Left hindlimb (tissue), 1 donor: Measurements from ENCODE around the gene NUTF2.
A peak's percentile ranks its signal among the peaks of the same experiment; 100 is the strongest.
"Not testable (repeated sequence)": the region's sequence is repeated elsewhere in the genome, so short reads cannot be mapped to it uniquely, and the experiment has no call there.

ENCODE experiments used
- DNase-seq: peaks from one replicate; pipeline ENCODE4 v3.0.0-alpha.2; 2018

Gene NUTF2

GRCh38 chr16:67846320-67847063 lies at the start of gene NUTF2:
TSS of gene NUTF2 (plus strand) at chr16:67846933. CDS start at chr16:67865131, 18,198 bp downstream.
- peak; percentile 98 for DNase-seq

GRCh38 chr16:67800338-67800926 lies 46.3 kb upstream of the NUTF2 start:
- DNase-seq = no peak

- no peak for DNase-seq
Observed at GRCh38 chr16:67801241-67801640, 45.5 kb upstream of the NUTF2 start.

GRCh38 chr16:67801883-67802282 lies 44.9 kb upstream of the NUTF2 start:
- no peak for DNase-seq

GRCh38 chr16:67803894-67804293 lies 42.8 kb upstream of the NUTF2 start:
- no peak for DNase-seq

GRCh38 chr16:67804853-67805542 lies 41.7 kb upstream of the NUTF2 start:
- DNase-seq = no peak

- DNase-seq = no peak
Observed at GRCh38 chr16:67805718-67806427, 40.9 kb upstream of the NUTF2 start.

GRCh38 chr16:67806428-67807147 lies 40.1 kb upstream of the NUTF2 start, which contains the start of the genes RANBP10 and TSNAXIP1:
TSS of gene RANBP10 (minus strand) at chr16:67806560. CDS start at chr16:67806536, 24 bp downstream.
TSS of gene TSNAXIP1 (plus strand) at chr16:67806889. CDS start at chr16:67807150, 261 bp downstream.
- DNase-seq = peak; percentile 99

- no peak for DNase-seq
Observed at GRCh38 chr16:67807148-67807682, 39.5 kb upstream of the NUTF2 start.

- DNase-seq = no peak
Observed at GRCh38 chr16:67811899-67812298, 34.8 kb upstream of the NUTF2 start.

- DNase-seq = no peak
Observed at GRCh38 chr16:67814567-67814966, 32.2 kb upstream of the NUTF2 start.

GRCh38 chr16:67820608-67821259 lies 26.0 kb upstream of the NUTF2 start:
- DNase-seq = no peak

- DNase-seq = no peak
Observed at GRCh38 chr16:67822511-67822910, 24.2 kb upstream of the NUTF2 start.

GRCh38 chr16:67825119-67825518 lies 21.6 kb upstream of the NUTF2 start:
- no peak for DNase-seq

- no peak for DNase-seq
Observed at GRCh38 chr16:67825906-67826305, 20.8 kb upstream of the NUTF2 start.

- DNase-seq = no peak
Observed at GRCh38 chr16:67828651-67829050, 18.1 kb upstream of the NUTF2 start.

GRCh38 chr16:67833030-67833414 lies 13.7 kb upstream of the NUTF2 start:
- DNase-seq = no peak

- peak; percentile 95 for DNase-seq
Observed at GRCh38 chr16:67833415-67834241, 13.1 kb upstream of the NUTF2 start.

- DNase-seq = no peak
Observed at GRCh38 chr16:67834242-67834614, 12.5 kb upstream of the NUTF2 start.

- not testable (repeated sequence) for DNase-seq
Observed at GRCh38 chr16:67837190-67837589, 9.5 kb upstream of the NUTF2 start.

- no peak for DNase-seq
Observed at GRCh38 chr16:67837811-67838210, 8.9 kb upstream of the NUTF2 start.
